ENCODE results near the gene MS4A6E.

The MS4A6E gene

GRCh38 chr11:60390419-60390818 is 63.4 kb downstream of the MS4A6E start:
- H3K4me3 ChIP-seq (ENCODE audit: low read length): no peak overlapping the region
- no peak for DNase-seq (ENCODE audit: low read depth)
- no peak for TF ChIP-seq CTCF (conservative IDR thresholded peaks at IDR 0.05; ENCODE audit: low read depth, low read length)
